TTC549 (cell line): ENCODE data around the gene CFAP99.
"Not testable (repeated sequence)": the region's sequence is repeated elsewhere in the genome, so short reads cannot be mapped to it uniquely, and the experiment has no call there.

Experiments
- FAIRE-seq: peaks from 2 replicates; lab custom pipeline; 2012; peaks lifted over from hg19 to GRCh38; lab: Jason Lieb, UNC

Gene CFAP99

DNA sequence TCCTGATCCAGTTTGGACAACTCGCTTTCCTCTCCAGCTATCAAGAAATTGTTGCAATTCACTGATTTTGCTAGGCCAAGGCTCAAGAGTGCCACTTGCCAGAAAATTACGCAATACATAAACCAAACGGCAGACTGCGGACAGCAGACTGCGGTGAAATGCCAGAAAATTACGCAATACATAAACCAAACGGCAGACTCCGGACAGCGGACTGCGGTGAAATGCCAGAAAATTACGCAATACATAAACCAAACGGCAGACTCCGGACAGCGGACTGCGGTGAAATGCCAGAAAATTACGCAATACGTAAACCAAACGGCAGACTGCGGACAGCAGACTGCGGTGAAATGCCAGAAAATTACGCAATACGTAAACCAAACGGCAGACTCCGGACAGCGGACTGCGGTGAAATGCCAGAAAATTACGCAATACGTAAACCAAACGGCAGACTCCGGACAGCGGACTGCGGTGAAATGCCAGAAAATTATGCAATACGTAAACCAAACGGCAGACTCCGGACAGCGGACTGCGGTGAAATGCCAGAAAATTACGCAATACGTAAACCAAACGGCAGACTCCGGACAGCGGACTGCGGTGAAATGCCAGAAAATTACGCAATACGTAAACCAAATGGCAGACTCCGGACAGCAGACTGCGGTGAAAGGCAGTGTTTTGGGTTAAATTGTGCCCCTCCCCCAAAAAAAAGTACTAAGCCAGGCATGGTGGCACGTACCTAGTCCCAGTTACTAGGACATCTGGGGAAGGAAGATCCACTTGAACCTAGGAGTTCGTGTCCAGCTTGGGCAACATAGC lies 11.4 kb downstream of the CFAP99 start:
- FAIRE-seq: not testable (repeated sequence)

GRCh38 chr4:2432004-2432403 lies 13.2 kb downstream of the CFAP99 start:
- no peak for FAIRE-seq

- FAIRE-seq: no peak
These were observed 14.3 kb downstream of the CFAP99 start for GRCh38 chr4:2432991-2433530.

GRCh38 chr4:2433609-2434350 lies 15.0 kb downstream of the CFAP99 start:
- no peak for FAIRE-seq

- FAIRE-seq: no peak
These were observed 15.7 kb downstream of the CFAP99 start for GRCh38 chr4:2434420-2434819.

GRCh38 chr4:2436301-2436700 lies 17.5 kb downstream of the CFAP99 start:
- no peak for FAIRE-seq

GRCh38 chr4:2436761-2437474 lies 18.2 kb downstream of the CFAP99 start:
- FAIRE-seq: no peak

DNA sequence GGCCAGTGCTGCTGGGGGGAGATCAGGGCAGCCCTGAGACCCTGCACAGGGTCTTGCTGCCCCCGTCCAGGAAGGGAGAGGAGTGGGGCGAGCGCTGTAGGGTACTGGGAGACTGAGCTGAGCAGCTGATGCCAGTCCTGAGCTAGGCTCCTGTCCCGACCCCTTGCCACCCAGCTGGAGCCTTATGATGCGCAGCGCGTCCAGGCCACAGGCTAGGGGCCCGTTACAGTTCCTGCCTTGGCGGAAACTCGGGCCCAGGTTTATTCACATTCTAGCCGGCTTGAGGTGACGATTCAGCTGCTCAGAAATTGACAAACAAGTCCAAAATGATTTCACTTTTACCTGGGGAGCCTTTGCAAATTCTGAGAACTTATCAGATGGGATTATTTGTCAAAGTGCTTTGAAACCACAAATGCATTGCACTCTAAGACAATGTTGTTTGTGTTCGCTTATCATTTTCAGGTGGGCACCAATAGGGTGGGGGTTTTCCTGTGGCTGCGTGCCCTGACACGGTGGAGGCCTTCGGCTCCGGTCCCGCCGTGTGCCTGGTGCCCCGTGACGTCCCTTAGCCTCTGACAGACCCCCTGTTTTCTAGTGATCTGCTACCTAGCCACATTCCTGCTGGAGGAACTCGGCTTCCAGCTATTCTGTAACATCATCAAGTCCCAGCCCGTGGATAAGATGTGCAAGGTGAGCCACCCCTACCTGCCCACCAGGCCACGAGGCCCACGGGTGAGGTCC lies 18.9 kb downstream of the CFAP99 start:
- FAIRE-seq: no peak

- FAIRE-seq: no peak
These were observed 20.3 kb downstream of the CFAP99 start for GRCh38 chr4:2438822-2439718.

GRCh38 chr4:2441393-2442174 lies 22.8 kb downstream of the CFAP99 start:
- FAIRE-seq: no peak

DNA sequence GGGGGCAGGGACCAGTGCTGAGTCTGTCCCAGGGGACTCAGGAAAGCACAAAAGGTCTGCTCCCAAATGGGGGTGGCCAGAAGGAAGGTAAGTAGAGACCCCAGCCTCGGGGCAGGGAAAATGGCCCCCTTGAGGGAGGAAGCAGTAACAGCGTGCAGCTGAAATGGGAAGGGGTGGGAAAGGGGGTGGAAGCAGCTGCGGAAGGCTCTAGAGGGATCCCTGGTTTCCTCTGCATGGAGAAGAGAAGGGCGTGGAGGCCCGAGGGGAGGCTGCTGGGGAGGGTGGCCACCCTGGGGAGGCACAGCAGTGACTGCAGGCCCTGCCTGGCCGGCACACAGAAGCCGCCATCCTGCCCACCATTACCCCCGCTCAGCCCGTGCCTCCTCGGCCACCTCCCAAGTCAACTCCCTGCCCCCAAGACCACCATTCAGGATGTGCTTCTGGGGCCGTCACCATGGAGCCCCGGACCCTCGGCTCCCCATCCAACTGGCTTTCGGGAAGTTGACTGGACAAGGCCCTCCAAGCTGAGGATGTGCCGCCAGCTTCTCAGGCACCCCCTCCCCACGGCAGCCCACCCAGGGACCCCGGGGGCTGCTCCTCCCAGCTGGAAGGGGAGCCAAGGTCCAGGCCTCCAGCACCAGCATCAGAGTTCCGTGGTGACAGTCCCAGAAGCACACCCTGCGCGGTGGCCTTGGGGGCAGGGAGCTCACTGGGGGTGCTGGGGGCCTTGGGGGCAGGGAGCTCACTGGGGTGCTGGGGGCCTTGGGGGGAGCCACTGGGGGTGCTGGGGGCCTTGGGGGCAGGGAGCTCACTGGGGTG lies 23.6 kb downstream of the CFAP99 start:
- no peak for FAIRE-seq

DNA sequence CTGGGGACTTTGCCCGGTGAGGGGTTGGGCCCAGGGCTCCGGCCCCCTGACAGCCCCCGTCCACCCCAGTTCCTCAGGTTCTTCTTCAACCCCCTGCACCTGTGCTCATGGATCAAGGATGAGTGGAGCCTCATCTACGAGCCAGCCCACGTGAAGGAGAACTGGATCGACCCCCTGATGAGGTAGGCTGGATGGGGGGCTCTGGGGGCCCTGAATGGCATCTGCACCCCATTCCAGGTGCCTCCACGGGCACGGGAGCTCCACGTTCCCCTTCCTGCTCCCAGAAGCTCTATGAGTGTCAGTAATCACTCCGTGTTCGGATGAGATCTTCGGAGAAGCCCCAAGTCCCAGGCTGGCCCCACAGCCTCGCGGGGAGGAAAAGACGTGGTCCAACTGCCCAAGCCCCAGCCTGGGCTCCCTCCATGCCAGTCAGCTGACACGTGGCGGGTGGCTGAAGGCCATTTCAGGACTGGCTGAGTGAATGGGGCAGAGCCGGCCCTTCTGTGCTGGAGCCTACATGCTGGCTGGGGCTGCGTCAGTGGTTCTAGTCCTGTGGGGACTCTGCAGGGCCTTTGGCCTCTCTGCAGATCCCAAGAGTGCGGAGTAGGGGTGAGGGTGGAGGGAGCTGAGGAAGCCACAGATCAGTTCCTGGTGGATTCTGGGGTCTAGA lies 24.4 kb downstream of the CFAP99 start:
- FAIRE-seq: no peak

DNA sequence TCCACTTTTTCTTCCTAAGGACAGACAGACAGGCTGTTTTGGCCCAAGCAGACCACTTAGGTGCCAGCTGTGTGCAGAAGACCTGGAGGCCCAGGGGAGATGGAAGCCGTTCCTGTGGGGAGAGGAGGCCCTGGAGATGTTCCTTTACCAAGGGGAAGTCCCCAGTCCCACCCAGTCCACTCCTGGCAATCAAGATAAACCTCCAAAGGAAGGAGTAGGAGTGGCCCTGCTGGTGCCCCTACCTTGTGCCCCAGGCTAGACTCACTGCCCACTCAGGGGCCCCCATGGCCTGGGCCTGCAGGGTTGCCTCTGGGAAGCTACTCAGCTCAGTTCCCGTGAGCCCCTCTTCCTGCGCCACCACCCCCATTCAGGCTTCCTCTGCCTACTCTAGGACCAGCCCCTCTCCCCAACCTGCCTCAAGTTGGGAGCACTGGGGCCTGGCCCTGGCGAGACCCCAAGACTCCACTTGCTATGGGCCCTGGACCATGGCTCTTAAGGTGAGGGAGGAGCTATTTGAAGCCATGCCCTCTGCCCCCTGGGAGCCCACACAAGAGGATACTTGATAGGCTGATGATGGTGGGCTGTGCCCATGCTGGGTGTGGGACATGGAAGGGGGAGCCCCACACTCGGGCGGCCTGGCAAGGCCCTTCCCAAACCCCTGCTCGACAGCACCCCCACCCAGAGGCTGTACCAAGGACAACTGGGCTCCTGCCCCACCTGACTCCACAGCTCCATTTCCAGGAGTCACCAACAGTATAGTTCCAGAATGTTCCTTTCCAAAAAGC lies 25.4 kb downstream of the CFAP99 start:
- FAIRE-seq: no peak

DNA sequence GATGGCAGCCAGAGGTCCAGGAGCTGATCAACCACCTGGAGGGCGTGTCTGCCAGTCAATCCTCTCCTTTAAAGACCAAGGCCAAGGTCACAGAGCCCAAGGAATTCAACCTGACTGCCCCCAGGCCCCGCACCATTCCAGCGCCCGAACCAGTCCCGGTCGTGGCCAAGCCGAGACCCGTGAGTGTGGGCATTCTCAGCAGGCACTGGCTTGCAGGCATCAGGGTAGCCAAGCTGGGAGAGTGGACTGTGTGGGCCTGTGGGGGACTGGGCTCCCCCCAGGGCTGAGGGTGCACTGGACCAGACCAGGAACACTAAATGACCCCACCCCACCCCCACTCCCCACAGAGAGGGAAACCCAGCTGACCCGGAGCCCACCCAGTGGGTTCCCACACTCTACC lies 26.4 kb downstream of the CFAP99 start:
- no peak for FAIRE-seq

GRCh38 chr4:2445571-2445970 lies 26.8 kb downstream of the CFAP99 start:
- FAIRE-seq: no peak

- no peak for FAIRE-seq
These were observed 28.2 kb downstream of the CFAP99 start for GRCh38 chr4:2446656-2447564.

- FAIRE-seq: no peak
These were observed 29.8 kb downstream of the CFAP99 start for GRCh38 chr4:2448589-2448988.
